GM18519 (cell line): ENCODE results near the gene CREB5.

Experiments used
- ATAC-seq: cut with Tn5 transposase; IDR thresholded peaks from one replicate; pipeline ENCODE4 v1.9.1; 2021; ENCODE audit warnings: mild to moderate bottlenecking, moderate library complexity; ENCODE audit not compliant: unreplicated experiment, low FRiP score

The CREB5 gene

DNA sequence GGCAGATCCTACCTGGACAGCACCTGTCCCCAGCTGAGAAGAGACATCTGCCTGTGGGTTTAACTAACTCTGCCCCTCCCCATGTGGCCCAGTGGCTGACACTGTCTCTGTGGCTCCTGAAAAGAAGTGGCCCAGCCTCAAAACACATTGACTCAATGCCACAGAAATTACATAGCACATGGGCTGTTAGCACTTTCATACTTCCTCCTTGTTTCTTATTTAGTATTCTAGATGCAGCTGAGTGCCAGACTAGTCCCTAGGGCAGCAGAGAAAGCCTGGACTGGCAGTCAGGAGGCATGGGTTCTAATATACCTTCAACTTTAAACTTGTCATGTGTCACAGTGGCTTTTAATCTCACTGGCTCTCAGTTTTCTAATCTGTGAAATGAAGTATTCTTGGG is 374.8 kb downstream of the CREB5 start:
- ATAC-seq: no peak

DNA sequence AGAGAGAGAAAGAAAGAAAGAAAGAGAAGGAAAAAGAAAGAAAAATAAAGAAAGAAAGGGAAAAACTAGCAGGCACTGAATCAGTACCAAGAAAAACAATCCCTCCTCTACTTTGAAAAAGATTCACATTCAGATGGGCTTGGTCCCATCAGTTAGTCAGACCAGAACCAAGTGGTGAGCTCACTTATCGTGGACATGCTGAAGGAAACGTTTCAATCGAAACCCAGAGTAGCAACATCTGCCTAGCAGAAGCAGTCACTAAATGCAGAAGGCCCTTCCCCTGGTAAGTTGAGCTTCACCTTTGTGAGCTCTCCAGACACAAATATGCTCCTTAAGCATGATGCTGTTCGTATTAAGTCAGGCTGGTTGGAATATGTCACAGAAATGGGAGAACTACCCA is 378.1 kb downstream of the CREB5 start:
- no peak for ATAC-seq

DNA sequence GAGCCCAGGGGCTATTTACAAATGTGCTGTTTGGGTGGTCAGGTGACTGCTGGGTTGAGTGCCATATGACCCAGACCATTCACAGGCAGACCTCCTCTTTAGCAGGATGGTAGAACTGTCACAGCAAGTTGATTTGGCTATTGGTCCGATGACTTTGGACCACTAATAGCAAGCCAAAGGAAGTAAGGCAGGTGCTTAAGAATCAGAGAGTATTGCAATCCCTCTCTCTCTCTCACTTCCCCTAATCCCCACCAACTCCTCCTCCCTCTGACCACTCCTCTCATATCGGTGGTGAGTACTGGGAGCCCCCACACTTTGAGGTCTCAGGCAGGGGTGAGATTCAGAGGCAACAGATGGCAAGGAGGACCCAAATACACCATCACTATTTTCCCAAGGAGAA is 380.5 kb downstream of the CREB5 start:
- no peak for ATAC-seq

DNA sequence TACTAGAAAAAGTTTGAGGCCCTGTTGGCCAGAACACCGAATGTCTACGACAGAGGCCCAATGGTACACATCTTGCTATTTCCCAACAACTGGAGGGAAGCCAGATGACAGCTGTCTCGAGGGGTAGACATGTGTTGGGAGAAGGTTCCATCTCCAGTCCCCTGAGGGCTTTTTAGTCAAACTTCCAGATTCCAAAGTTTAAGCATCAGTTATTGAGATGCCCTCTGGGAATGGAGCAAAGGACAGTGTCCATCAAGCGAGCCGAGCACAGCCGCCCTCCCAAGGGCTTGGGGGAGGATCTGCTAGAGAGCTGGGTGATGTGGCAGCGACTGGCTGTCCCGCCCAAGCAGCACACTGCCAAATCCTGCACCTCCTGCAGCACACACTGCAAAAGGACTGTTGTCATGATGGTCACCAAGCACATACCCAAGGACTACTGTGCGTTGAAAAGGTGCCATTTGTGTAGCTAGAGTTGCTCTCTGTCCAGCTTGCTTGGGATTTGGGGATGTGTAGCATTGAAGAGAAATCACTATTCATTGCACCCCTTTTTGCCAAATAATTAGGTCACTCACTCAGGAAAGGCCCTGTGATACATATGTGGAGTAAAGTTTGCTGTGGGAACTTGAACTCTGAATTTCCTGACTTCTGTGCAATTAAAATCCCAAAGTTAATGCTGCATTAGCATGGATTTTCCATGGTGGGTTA is 381.2 kb downstream of the CREB5 start:
- no peak for ATAC-seq

DNA sequence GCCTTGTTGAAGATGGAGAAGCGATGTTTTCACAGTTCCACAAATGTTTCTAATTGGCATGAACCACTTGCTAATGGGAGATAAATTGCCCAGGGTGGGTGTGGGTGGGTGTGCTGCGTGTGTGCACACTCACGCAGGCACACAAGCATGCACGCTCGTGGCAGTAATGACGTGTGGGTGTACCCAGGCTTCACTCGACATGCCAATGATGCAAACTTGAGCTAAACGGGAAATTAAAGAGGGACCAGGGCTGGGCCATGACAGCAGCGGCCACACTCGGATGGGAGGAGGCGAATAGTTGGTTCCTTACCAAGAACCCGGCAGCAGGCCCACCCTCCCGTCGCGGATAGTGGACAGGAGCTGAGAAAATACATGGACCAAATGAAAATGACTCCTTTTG is 386.0 kb downstream of the CREB5 start:
- no peak for ATAC-seq

DNA sequence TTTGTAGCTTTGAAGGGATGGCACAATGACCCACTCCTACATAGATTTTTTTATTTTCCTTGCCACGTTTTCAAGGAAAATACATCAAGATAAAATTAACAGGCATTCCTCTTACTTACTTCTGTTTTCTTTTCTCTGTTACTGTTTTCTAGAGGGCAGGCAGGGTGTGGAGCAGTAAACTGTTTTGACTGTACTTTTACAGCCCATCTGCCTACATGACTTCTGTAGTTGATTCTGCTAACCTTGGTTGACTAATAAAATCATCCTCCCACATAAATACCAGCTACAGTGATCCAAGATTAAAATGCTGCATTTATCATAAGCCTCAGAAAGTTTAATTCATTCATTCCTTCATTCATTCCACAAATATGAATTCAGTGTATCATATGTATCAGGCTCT is 387.3 kb downstream of the CREB5 start:
- ATAC-seq: no peak

DNA sequence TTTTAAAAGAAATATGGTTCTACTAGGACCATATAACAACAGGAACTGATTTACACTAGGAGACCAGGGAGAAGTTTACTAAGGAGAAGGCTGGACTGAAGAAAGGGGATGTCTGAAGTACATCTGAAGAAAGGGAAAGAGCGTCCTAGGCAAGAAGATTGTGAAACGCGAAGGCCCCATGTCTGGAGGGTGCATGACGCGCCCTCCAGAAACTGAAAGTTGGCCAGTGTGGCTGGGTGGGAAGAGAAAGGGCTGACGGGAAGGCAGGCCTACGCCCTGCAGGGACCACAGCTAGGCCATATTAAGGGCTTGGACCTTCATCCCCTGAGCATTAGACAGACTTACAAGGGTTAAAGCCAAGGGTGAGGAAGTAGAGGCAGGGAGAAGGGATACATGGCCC is 387.8 kb downstream of the CREB5 start:
- no peak for ATAC-seq

DNA sequence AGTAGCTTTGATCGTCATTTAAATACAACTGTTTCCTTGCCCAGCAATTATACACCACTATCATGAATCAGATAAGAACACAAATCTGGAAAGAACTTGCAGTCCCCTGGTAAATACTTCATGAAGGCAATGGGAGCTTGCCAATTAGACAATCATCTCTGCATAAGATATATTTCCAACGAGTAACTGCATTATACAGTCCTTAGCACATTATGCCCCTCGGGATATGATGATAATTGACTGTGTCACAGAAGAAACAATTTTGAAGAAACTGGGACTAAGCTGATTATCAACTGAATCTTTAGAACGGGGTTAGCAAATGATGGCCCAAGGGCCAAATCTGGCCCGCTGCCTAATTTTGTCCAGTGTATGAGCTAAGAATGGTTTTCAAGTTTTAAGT is 390.1 kb downstream of the CREB5 start:
- no peak for ATAC-seq

DNA sequence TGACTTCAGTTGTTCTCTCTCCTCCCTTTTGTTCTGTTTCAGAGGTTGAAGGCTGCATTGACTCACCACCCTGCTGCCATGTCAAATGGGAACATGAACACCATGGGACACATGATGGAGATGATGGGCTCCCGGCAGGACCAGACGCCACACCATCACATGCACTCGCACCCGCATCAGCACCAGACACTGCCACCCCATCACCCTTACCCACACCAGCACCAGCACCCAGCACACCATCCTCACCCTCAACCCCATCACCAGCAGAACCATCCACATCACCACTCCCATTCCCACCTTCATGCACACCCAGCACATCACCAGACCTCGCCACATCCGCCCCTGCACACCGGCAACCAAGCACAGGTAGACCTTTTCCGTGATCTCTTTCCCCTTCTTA is 391.8 kb downstream of the CREB5 start:
- ATAC-seq: no peak

DNA sequence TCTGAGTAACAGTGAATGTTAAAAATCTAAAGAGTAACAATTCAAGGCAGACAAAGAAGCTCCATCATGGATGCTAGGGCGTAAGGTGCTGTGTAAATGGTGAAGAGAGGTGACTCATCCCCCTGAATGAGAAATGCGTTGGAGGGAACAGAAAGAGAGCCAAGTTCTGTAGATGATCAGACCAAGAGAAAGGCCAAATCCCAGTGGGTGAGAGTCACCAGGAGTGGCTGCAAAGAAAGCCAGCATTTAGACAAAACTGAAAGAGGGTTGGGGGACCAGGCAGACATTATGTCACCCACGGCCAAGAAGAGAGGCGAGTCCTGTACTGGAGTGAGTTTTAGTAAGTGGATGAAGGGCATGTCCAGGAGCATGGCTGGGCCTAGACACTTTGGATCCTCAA is 392.7 kb downstream of the CREB5 start:
- no peak for ATAC-seq

DNA sequence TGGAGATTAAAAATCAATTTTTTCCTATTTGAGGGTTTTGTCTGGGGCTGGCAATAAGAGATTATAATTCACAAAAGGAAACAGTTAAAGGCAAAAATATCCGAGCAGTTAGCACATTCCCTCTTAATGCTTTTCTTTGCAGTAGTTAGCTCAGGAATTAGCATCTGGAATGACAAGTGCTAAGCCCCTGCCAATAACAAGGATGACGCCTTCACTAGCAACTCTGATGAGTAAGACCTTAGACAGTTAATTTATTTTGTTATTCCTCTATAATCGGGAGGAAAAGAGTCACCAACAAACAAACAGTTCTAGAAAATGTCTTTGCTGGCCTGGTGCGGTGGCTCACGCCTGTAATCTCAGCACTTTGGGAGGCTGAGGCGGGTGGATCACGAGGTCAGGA is 394.5 kb downstream of the CREB5 start:
- ATAC-seq: no peak

DNA sequence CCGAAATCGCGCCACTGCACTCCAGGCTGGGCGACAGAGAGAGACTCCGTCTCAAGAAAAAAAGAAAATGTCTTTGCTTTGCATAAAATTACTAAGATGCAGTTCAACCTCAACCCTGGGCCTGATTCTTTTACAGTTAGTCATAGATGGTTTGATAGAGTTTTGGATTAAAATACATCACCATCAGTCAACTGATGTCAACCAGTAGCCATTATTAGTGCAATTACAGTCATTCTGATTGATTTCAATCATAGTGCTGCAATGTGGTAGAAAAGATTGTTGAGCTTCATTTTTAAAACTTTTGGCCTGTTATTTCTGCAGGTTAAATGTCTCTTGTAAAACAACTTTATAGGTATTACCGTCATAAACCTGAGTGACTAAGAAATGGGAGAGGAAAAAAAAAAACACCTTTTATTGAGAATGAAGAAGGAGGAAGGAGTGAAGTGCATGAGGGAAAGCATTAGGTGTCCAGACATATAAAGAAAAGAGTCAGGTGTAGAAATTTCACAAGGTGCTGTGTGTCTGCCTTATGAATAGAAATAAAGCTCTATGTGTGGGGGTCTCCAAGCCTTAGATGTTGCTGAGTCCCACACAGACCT is 395.2 kb downstream of the CREB5 start:
- ATAC-seq: no peak

DNA sequence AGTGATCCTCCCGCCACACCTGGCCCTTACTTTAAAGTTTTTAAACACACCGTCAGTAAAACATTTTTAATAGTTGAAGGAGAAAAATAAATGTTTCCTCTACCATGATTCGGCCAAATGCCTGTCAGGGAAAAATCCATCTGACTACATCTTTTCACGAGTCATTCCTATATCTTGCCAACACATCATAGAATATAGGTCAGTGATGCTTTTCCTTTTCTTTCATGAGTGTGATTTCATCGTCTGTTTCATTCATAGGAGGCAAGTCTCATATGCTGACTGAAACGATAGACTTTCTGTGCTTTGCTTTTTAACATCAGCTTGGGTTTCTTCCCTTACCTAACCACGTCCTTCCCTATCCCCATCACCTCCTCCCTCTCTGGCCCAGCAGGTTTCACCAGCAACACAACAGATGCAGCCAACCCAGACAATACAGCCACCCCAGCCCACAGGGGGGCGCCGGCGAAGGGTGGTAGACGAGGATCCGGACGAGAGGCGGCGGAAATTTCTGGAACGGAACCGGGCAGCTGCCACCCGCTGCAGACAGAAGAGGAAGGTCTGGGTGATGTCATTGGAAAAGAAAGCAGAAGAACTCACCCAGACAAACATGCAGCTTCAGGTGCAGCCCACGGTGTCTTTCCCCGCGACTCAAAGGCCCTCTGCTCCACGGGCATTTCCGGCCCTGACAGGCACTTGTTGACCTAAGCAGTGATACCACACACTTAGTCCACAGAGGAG is 396.6 kb downstream of the CREB5 start:
- no peak for ATAC-seq

DNA sequence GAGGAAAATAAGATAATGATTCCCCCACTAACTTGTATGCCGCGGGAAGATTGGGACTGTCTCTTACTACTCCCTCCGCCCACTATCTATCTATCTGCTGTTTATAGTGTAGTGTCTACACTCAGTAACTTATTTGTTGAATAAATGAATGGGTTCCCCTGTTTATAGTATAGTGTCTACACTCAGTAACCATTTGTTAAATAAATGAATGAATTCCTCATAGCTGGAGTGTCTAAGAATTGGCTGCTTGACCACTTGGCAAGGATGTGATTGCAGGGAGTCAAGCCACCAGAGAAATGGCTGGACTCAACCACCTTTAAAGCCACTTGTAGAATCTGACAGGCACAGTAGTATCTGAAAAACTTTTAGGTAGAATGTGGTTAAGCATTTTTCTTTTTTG is 398.7 kb downstream of the CREB5 start:
- ATAC-seq: no peak

DNA sequence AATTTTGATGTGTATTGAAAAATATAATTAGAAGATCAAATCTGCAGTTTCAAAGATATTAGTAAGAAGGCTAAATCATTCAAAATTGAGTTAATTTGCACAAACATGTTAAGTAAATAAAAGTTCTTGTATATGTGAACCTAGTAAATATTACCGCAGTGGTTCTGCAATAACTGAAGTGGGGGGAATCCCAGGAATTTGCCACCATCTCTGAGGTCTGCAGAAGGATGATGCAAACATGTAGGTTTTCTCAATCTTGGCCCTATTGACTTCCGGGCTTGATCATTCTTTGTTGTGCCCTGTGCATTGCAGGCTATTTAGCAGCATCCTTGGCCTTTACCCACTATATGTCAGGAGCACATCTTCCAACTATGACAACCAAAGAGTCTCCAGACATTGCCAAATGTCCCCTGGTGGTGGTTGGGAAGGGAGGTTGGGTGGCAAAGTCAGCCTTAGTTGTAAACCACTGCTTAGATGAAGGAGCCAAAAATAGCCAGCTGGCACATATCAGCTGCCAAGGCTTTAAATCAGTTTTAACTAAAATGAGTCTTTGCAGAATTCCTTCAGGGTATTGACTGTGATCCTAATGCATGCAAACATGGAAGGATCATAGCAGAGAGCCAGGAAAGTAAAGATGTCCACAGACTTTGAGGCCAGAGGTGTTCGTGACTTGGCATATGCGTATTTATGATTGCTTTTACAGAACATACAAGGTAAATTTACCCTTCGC is 399.5 kb downstream of the CREB5 start:
- ATAC-seq: no peak

DNA sequence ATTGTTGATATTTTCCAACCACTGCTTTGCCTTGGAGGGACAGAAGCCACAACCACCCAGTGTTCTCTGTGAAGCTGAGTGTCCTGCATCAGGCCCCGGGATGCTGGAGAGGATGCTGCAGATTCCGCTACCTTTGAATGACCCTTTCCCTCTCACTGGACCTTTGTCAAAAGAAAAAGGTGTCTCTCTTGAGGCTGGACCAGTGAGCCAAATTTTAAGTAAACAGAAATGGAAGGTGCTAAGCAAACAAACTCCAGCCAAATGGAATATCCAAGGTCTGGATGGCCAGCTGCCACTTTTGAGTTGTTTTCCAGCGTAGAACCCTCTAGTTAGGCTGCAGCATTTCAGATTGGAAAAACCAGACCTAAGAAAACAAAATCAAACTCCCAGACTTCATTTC is 400.3 kb downstream of the CREB5 start:
- no peak for ATAC-seq

DNA sequence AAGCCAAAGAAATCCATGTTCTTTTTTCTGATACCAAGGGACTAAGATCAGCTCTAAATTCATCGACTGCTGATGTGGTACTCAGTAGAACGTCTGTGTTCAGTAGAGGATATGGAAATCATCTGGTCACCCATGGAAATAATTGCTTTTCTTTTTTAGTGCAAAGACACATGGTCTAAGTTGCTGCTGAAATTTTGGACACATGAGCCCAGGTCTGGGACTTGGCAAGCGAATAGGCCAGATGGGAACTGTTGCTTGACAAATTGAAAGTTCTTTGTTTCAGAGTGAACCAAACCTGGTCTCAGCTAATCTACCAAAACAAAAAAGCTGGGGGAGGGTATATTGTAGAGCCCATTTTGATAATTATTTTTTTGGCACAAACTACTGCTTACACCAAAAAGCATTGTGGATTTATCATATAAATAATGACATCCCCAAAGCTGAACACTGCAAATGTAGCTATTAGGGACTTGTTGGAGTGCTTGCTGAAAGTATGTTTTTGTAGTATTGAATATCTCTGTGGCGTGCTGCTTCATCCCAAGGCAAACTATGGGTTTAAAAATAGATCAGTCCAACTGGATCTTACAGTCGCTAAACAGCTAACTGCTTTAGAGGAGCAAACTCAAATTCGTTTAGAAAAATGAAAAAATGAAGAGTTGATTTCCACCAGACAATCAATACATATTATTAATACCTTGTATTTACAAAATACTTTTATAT is 401.1 kb downstream of the CREB5 start:
- ATAC-seq: no peak

DNA sequence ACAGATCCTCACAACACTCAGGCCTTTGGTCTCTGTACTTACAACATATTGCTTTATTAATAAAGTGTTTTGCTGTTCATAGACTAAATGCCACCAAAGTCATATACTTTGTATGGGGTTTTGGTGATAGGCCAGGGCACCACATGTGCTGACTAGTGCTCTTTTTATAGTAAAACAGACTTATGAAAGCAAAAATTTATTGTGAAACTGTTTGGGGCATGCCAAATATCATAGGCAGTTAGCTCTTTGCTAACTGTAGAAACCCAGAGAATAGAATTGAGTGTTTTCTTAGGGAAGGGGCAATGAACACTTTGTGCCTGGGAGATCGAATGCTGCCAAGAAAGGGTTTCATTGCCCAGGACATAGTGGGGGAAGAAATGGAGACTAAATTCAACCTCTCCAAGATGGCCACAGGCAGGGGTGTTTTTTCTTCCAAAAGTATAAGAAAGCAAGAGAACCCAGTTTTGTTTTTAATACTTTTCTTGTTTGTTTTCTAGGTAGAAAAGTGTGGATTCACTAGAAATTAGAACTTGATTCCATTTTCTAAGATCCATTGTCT is 403.1 kb downstream of the CREB5 start:
- peak; percentile 24 for ATAC-seq

DNA sequence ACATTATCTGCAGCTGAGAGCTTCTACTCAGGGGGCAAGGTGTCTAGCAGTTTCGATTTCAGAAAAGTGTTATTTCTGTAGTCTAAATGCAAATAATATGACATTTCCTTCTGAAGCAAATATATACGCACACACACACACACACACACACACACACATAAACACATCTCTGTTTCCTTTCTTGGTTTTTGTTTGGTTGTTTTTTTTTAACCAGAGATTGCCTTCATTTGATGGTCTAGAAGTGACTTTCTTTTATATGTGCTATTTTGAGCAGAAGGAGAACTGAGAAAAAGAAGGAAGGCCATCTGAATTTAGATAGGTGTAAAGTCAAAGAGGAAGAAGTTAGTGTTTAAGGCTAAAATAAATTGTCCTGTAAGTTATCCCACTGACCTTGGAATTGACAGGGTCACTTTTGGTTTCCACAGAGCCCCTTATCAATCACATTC is 403.6 kb downstream of the CREB5 start:
- ATAC-seq: peak; percentile 52

DNA sequence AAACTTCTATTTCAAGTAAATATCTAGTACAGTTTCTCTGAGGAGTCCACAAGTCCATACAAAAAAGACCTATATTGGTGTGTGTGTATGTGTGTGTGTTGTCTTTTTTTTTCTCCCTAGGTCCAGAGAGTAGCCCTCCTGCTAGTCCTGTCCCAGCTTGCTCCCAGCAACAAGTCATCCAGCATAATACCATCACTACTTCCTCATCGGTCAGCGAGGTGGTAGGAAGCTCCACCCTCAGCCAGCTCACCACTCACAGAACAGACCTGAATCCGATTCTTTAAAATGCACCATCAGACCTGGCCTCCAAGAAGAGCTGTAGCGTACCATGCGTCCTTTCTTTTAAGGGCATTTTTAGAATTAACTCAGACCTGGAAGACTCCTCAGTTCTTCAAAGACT is 406.7 kb downstream of the CREB5 start:
- no peak for ATAC-seq
